H1 (cell line): ENCODE data around the gene EMC10. TPM values are rescaled to one million over a fixed set of nuclear protein-coding genes. Genes with fewer than 3 reads are reported as not detected.

Experiments used
- CTCF ChIA-PET: fragments of 300-600 bp; sonication (Branson Sonifier 250); formaldehyde crosslinking; loops from one replicate; lab custom pipeline; 2021; ENCODE audit not compliant: partially characterized antibody; lab: Charles Lee
- POLR2A ChIA-PET: fragments of 300-600 bp; sonication (Branson Sonifier 250); formaldehyde crosslinking; loops from one replicate; lab custom pipeline; 2021; ENCODE audit warnings: inconsistent platforms; ENCODE audit not compliant: partially characterized antibody; lab: Charles Lee
- DNase-seq, 2 experiments: peaks; one replicate each; pipeline versions ENCODE4 v3.0.0 to v3.0.0-alpha.2; 2010 to 2022; ENCODE audit warnings: low spot score in 2 of 2, low read depth in 1 of 2, mixed read lengths in 1 of 2
- FAIRE-seq: peaks from 2 replicates; lab custom pipeline; 2011; peaks lifted over from hg19 to GRCh38; lab: Jason Lieb, UNC
- H2AFZ ChIP-seq: 2 replicates; pipeline ENCODE4 v1.8.1; 2012; ENCODE audit warnings: low read length, inconsistent platforms
- H2AK5ac ChIP-seq: 2 replicates; pipeline ENCODE4 v1.6.1; 2013; ENCODE audit warnings: low read depth, low read length
- H2BK120ac ChIP-seq: replicated peaks from 2 replicates; pipeline ENCODE3; 2013; ENCODE audit warnings: low read depth, low read length, inconsistent platforms
- H2BK12ac ChIP-seq: 2 replicates; pipeline ENCODE4 v1.6.1; 2013; ENCODE audit warnings: low read depth, low read length
- H2BK15ac ChIP-seq: 2 replicates; pipeline ENCODE4 v1.6.1; 2013; ENCODE audit warnings: low read length
- H2BK20ac ChIP-seq: 2 replicates; pipeline ENCODE4 v1.6.1; 2013; ENCODE audit warnings: low read length
- H2BK5ac ChIP-seq: 2 replicates; pipeline ENCODE4 v1.6.1; 2013; ENCODE audit warnings: low read depth, low read length
- H3K14ac ChIP-seq: 2 replicates; pipeline ENCODE4 v1.6.1; 2013; ENCODE audit warnings: inconsistent platforms; ENCODE audit not compliant: insufficient read length
- H3K18ac ChIP-seq: 2 replicates; pipeline ENCODE4 v1.6.1; 2013; ENCODE audit warnings: low read length; ENCODE audit errors: extremely low read depth
- H3K23ac ChIP-seq: 2 replicates; pipeline ENCODE4 v1.6.1; 2013; ENCODE audit warnings: inconsistent platforms; ENCODE audit not compliant: insufficient read length
- H3K23me2 ChIP-seq: 2 replicates; pipeline ENCODE4 v1.6.1; 2013; ENCODE audit warnings: low read depth, low read length
- H3K27ac ChIP-seq: 2 replicates; pipeline ENCODE4 v1.6.1; 2011; ENCODE audit warnings: low read depth, low read length, inconsistent platforms
- H3K27me3 ChIP-seq, 4 experiments: replicated peaks in 1 of 4; 1 replicate in 1 of 4; 2 replicates in 3 of 4; pipeline versions ENCODE4 v1.6.1 to v1.8.1; 2011 to 2013; ENCODE audit warnings: low read length in 3 of 4, mild to moderate bottlenecking in 3 of 4, inconsistent platforms in 2 of 4, mixed read lengths in 2 of 4, moderate library complexity in 1 of 4; ENCODE audit not compliant: control insufficient read depth in 3 of 4, insufficient read depth in 3 of 4; ENCODE audit errors: extremely low read depth in 1 of 4
- H3K36me3 ChIP-seq, 4 experiments: 2 replicates each; pipeline versions ENCODE4 v1.6.1 to v1.8.1; 2011 to 2013; ENCODE audit warnings: mild to moderate bottlenecking in 4 of 4, low read length in 3 of 4, moderate library complexity in 2 of 4, control low read depth in 1 of 4, inconsistent platforms in 1 of 4; ENCODE audit not compliant: insufficient read depth in 4 of 4, control insufficient read depth in 2 of 4
- H3K4ac ChIP-seq: replicated peaks from 2 replicates; pipeline ENCODE3; 2013; ENCODE audit warnings: low read length, low read depth, mixed read lengths, inconsistent platforms; ENCODE audit not compliant: insufficient read length
- H3K4me1 ChIP-seq, 4 experiments: replicated peaks in 1 of 4; 1 replicate in 1 of 4; 2 replicates in 3 of 4; pipeline versions ENCODE4 v1.6.1 to v1.8.1; 2011 to 2013; ENCODE audit warnings: low read length in 3 of 4, inconsistent platforms in 2 of 4, mixed read lengths in 1 of 4; ENCODE audit not compliant: insufficient read depth in 4 of 4, control insufficient read depth in 3 of 4
- H3K4me2 ChIP-seq, 2 experiments: 2 replicates each; pipeline versions ENCODE4 v1.6.1 to v1.8.1; 2011 to 2013; ENCODE audit warnings: low read depth in 2 of 2, low read length in 2 of 2, control low read depth in 1 of 2, inconsistent platforms in 1 of 2, mild to moderate bottlenecking in 1 of 2; ENCODE audit not compliant: insufficient read depth in 1 of 2
- H3K4me3 ChIP-seq, 4 experiments: fragments of 200-600, 300-600 bp in 1 of 4; sonication (generic), shearing (Covaris generic), sonication (Bioruptor Twin) in 1 of 4; 2 replicates each; pipeline versions ENCODE4 v1.5.1 to v1.8.1; 2011 to 2016; ENCODE audit warnings: low read length in 4 of 4, low read depth in 3 of 4, control low read depth in 2 of 4, inconsistent platforms in 2 of 4, mild to moderate bottlenecking in 2 of 4, mixed read lengths in 1 of 4, moderate library complexity in 1 of 4; ENCODE audit not compliant: insufficient read depth in 2 of 4; ENCODE audit errors: extremely low read depth in 1 of 4
- H3K56ac ChIP-seq: replicated peaks from 2 replicates; pipeline ENCODE3; 2013; ENCODE audit warnings: low read depth, mild to moderate bottlenecking, mixed read lengths, low read length, inconsistent platforms; ENCODE audit not compliant: insufficient read length
- H3K79me1 ChIP-seq: 2 replicates; pipeline ENCODE4 v1.6.1; 2013; ENCODE audit warnings: low read depth, low read length, control low read depth
- H3K79me2 ChIP-seq, 2 experiments: 2 replicates each; pipeline versions ENCODE4 v1.6.1 to v1.8.1; 2012 to 2013; ENCODE audit warnings: low read length in 2 of 2, mild to moderate bottlenecking in 2 of 2, inconsistent platforms in 1 of 2; ENCODE audit not compliant: insufficient read depth in 2 of 2, control insufficient read depth in 1 of 2
- H3K9ac ChIP-seq, 4 experiments: replicated peaks in 1 of 4; 1 replicate in 1 of 4; 2 replicates in 3 of 4; pipeline versions ENCODE4 v1.6.1 to v1.8.1; 2011 to 2013; ENCODE audit warnings: low read depth in 3 of 4, low read length in 3 of 4, control low read depth in 2 of 4, mild to moderate bottlenecking in 2 of 4, moderate library complexity in 2 of 4, inconsistent platforms in 1 of 4; ENCODE audit errors: extremely low read depth in 1 of 4
- H3K9me3 ChIP-seq, 2 experiments: 2 replicates each; pipeline versions ENCODE4 v1.6.1 to v1.8.1; 2012 to 2013; ENCODE audit warnings: mild to moderate bottlenecking in 2 of 2, moderate library complexity in 2 of 2, control low read depth in 1 of 2, inconsistent platforms in 1 of 2, low read depth in 1 of 2, low read length in 1 of 2, mixed read lengths in 1 of 2; ENCODE audit not compliant: insufficient read depth in 2 of 2
- H4K20me1 ChIP-seq, 2 experiments: replicated peaks in 1 of 2; 2 replicates each; pipeline versions ENCODE3 to v1.8.1; 2011 to 2013; ENCODE audit warnings: inconsistent platforms in 2 of 2, low read length in 2 of 2, mild to moderate bottlenecking in 1 of 2; ENCODE audit not compliant: insufficient read depth in 2 of 2, control insufficient read depth in 1 of 2
- H4K5ac ChIP-seq: 2 replicates; pipeline ENCODE4 v1.6.1; 2013; ENCODE audit warnings: low read length, low read depth, mixed read lengths, inconsistent platforms; ENCODE audit not compliant: insufficient read length
- H4K8ac ChIP-seq: 2 replicates; pipeline ENCODE4 v1.8.0; 2013; ENCODE audit warnings: mild to moderate bottlenecking, moderate library complexity, low read length, inconsistent platforms; ENCODE audit not compliant: insufficient read depth; ENCODE audit errors: extremely low read depth
- H4K91ac ChIP-seq: replicated peaks from 2 replicates; pipeline ENCODE3; 2013; ENCODE audit warnings: low read length, mixed read lengths, inconsistent platforms; ENCODE audit not compliant: insufficient read length
- ASH2L ChIP-seq: fragments of 200-600, 300-600 bp; sonication (generic); IDR thresholded peaks from one replicate; pipeline ENCODE4 v1.7.1; 2017; ENCODE audit warnings: low read length
- BRCA1 ChIP-seq: IDR thresholded peaks from 2 replicates; pipeline ENCODE4 v1.6.1; 2012; ENCODE audit warnings: low read depth, low read length, improper control_type of control experiment
- CBX5 ChIP-seq: fragments of 300-800, 300-1000 bp; sonication (generic); IDR thresholded peaks from 2 replicates; pipeline ENCODE4 v1.7.1; 2016; ENCODE audit warnings: antibody characterized with exemption, low read length, low read depth
- CHD1 ChIP-seq: IDR thresholded peaks from 2 replicates; pipeline ENCODE4 v1.6.1; 2012; ENCODE audit warnings: low read depth, low read length, improper control_type of control experiment
- CTBP2 ChIP-seq: IDR thresholded peaks from 2 replicates; pipeline ENCODE4 v1.7.0; 2011; ENCODE audit warnings: borderline replicate concordance, mild to moderate bottlenecking, moderate library complexity, mixed read lengths, low read length; ENCODE audit not compliant: insufficient read depth, insufficient read length
- JUND ChIP-seq: IDR thresholded peaks from 2 replicates; pipeline ENCODE4 v1.6.1; 2011; ENCODE audit warnings: mild to moderate bottlenecking, improper control_type of control experiment, low read length
- MAX ChIP-seq: IDR thresholded peaks from 2 replicates; pipeline ENCODE4 v1.6.1; 2012; ENCODE audit warnings: inconsistent platforms
- TEAD4 ChIP-seq: IDR thresholded peaks from 2 replicates; pipeline ENCODE4 v1.6.1; 2012; ENCODE audit warnings: low read depth, low read length, inconsistent platforms, mixed read lengths
- USF2 ChIP-seq: IDR thresholded peaks from 2 replicates; pipeline ENCODE4 v1.6.1; 2011; ENCODE audit warnings: low read length, improper control_type of control experiment
- WGBS, 2 experiments: shearing (Covaris generic) in 1 of 2; methylation state at CpG; one replicate each; pipeline versions ENCODE4 v1.1.6 to v1.1.7; 2013 to 2015; ENCODE audit warnings: low lambda C conversion rate in 2 of 2, mixed read lengths in 2 of 2, inconsistent platforms in 1 of 2, low coverage in 1 of 2, missing lambda C conversion rate in 1 of 2; ENCODE audit not compliant: insufficient replicate concordance in 2 of 2, insufficient coverage in 1 of 2, insufficient read length in 1 of 2; ENCODE audit errors: extremely low coverage in 1 of 2, missing lambda C conversion rate in 1 of 2; 5-methylcytosine and 5-hydroxymethylcytosine counted together
- polyA plus RNA-seq, 7 experiments: library from polyadenylated mRNA; depleted of rRNA in 3 of 7; stranded (reverse) in 5 of 7; unstranded in 2 of 7; fragments of >200 nt in 5 of 7; fragments of 200-250 nt in 2 of 7; gene quantifications; 1 replicate in 5 of 7; 2 replicates in 1 of 7; 4 replicates in 1 of 7; pipeline versions ENCODE4 v1.2.1 to v1.2.3, GENCODE V29; 2011 to 2013; ENCODE audit warnings: missing spikeins in 2 of 7, mixed read lengths in 2 of 7
- total RNA-seq: library from RNA; stranded (reverse); fragmentation: NEBNext Ultra II Directional; extraction: Animal tissue kit (Norgen Biotek cat#: 25700); gene quantifications from 2 replicates; pipeline ENCODE4 v1.2.1, GENCODE V29; 2021

EMC10 gene
- total and polyA plus RNA-seq, 2 of the 8 experiments (the other 6 are each of a cell fraction or from before 2014, with no cell fraction given): 77.6 to 103 TPM

- WGBS, 2 experiments: 7% methylated on average over 30 of the region's 54 CpGs; no CpG with 5 or more reads in 1 of the 2 experiments
- TF ChIP-seq CBX5 (no peak), CHD1 (no peak), JUND (no peak), ASH2L (peak; percentile 24), BRCA1 (peak; percentile 36; the same call in 1 of the 2 replicates), TEAD4 (no peak), CTBP2 (no peak), USF2 (no peak), MAX (peak; percentile 64)
Observed at GRCh38 chr19:50431343-50432220, 44.7 kb upstream of the EMC10 start.

More at GRCh38 chr19:50431343-50432220, 44.7 kb upstream of the EMC10 start:
- peak overlapping the region; percentile 62; the same call in 1 of the 2 replicates for H3K27ac ChIP-seq
- DNase-seq (peak; percentile 66 to 99), FAIRE-seq (no peak)
- ChIA-PET POLR2A (interaction anchor here (0.8 to 2.4 kb wide), 10 partner anchors 10 to 99 kb away, joined by 3 to 16 read pairs (median 4); partner anchors contain the start of genes POLD1 and SPIB), CTCF (interaction anchor here (0.6 to 0.9 kb wide), 3 partner anchors 11 to 56 kb away, joined by 3 read pairs; no protein-coding TSS in a partner anchor)
- no peak overlapping the region for H3K4ac ChIP-seq
- H3K4me2 ChIP-seq: peak overlapping the region; percentile 70 to 83
- H4K91ac ChIP-seq: no peak overlapping the region
- H2BK5ac ChIP-seq: peak overlapping the region; percentile 71
- H2BK15ac ChIP-seq: peak overlapping the region; percentile 90; the same call in 1 of the 2 replicates
- no peak overlapping the region for H3K14ac ChIP-seq
- H3K27me3 ChIP-seq: peaks cover 0 to 19% (median 8%) of the 10 kb centered on the region in 4 experiments; a peak in 4 of 7 replicates
- peak overlapping the region; percentile 14 to 58 (median 28); a peak in 5 of 7 replicates for H3K9ac ChIP-seq
- no peaks in the 10 kb centered on the region for H3K79me1 ChIP-seq
- H2BK120ac ChIP-seq: no peak overlapping the region
- peaks cover 3% of the 10 kb centered on the region; the same call in 1 of the 2 replicates for H3K23me2 ChIP-seq
- H3K4me1 ChIP-seq: peaks cover 2 to 18% (median 13%) of the 10 kb centered on the region in 4 experiments
- peak overlapping the region; percentile 72; the same call in 1 of the 2 replicates for H2AK5ac ChIP-seq
- no peaks in the 10 kb centered on the region for H3K79me2 ChIP-seq
- H3K18ac ChIP-seq: peak overlapping the region; percentile 71; the same call in 1 of the 2 replicates
- H3K36me3 ChIP-seq: no peaks in the 10 kb centered on the region
- no peaks in the 10 kb centered on the region for H3K9me3 ChIP-seq
- H3K56ac ChIP-seq: no peak overlapping the region
- H2AFZ ChIP-seq: no peak overlapping the region; the same call in 1 of the 2 replicates
- no peaks in the 10 kb centered on the region for H4K20me1 ChIP-seq
- H2BK12ac ChIP-seq: peak overlapping the region; percentile 92
- peak overlapping the region; percentile 61; the same call in 1 of the 2 replicates for H2BK20ac ChIP-seq
- H3K23ac ChIP-seq: no peak overlapping the region
- H4K8ac ChIP-seq: no peak overlapping the region; the same call in 1 of the 2 replicates
- peak overlapping the region; percentile 17 for H4K5ac ChIP-seq
- peak overlapping the region; percentile 52 to 74 (median 62) for H3K4me3 ChIP-seq
